C4-2B (cell line): ENCODE results near the gene CLSTN3.

Experiments used
- CTCF ChIP-seq: fragments of 450-650 bp; conservative IDR thresholded peaks from 2 replicates; pipeline ENCODE4 v1.5.1; 2017; ENCODE audit warnings: mild to moderate bottlenecking
- ZFX ChIP-seq: fragments of 450-650 bp; IDR thresholded peaks from 2 replicates; pipeline ENCODE4 v1.6.1; 2017

- TF ChIP-seq CTCF (no peak), ZFX (no peak)
Observed at GRCh38 chr12:7114008-7114407, 16.2 kb upstream of the CLSTN3 start.
